Activated naive CD4-positive, alpha-beta T cell treated with anti-CD3 and anti-CD28 coated beads for 36 hours (primary cell): ENCODE measurements around the gene EOLA1. TPM values are rescaled to one million over a fixed set of nuclear protein-coding genes. Genes with fewer than 3 reads are reported as not detected.
"Not testable (repeated sequence)": the region's sequence is repeated elsewhere in the genome, so short reads cannot be mapped to it uniquely, and the experiment has no call there.

Experiments used
- CTCF ChIA-PET: fragments of 350-600 bp; sonication (Branson Sonifier 250); formaldehyde crosslinking; loops from one replicate; lab custom pipeline; 2021; ENCODE audit warnings: antibody characterized with exemption; lab: Charles Lee
- DNase-seq: peaks from one replicate; pipeline ENCODE4 v3.0.0-alpha.2; 2020
- H3K27ac Mint-ChIP-seq: one replicate; pipeline ENCODE4 v1.8.0; 2021; ENCODE audit warnings: mild to moderate bottlenecking, mixed read lengths
- H3K27me3 Mint-ChIP-seq: one replicate; pipeline ENCODE4 v1.8.0; 2021; ENCODE audit warnings: low read depth, mixed read lengths
- H3K36me3 Mint-ChIP-seq: one replicate; pipeline ENCODE4 v1.8.0; 2021; ENCODE audit warnings: low read depth, mixed read lengths
- H3K4me1 Mint-ChIP-seq: one replicate; pipeline ENCODE4 v1.8.0; 2021; ENCODE audit warnings: low read depth, mixed read lengths
- H3K4me3 Mint-ChIP-seq: one replicate; pipeline ENCODE4 v1.8.0; 2021; ENCODE audit warnings: mild to moderate bottlenecking, moderate library complexity, mixed read lengths
- H3K9me3 Mint-ChIP-seq: one replicate; pipeline ENCODE4 v1.8.0; 2021; ENCODE audit warnings: mixed read lengths
- intact Hi-C: fragments of 100-400 bp; cut with micrococcal nuclease; formaldehyde crosslinking; loops from one replicate; pipeline ENCODE4 v1.15.1; 2023
- total RNA-seq, 2 experiments: library from RNA; stranded (reverse); gene quantifications; one replicate each; pipeline ENCODE4 v1.2.3, GENCODE V29; 2021

EOLA1 gene
- total RNA-seq, 2 experiments from 2014 or later, result 14.7 to 16.2 TPM

- H3K27ac Mint-ChIP-seq, H3K36me3 Mint-ChIP-seq, H3K9me3 Mint-ChIP-seq, CTCF ChIA-PET, DNase-seq, H3K4me3 Mint-ChIP-seq, H3K4me1 Mint-ChIP-seq, H3K27me3 Mint-ChIP-seq, intact Hi-C loops: not testable (repeated sequence)
Observed at GRCh38 chrX:149587359-149587758, 46.5 kb downstream of the EOLA1 start, which contains the start of gene MAGEA9B. Gene MAGEA9B, minus strand, starts transcription at chrX:149587459. Its CDS starts 4,280 bp downstream, at chrX:149583179.

- H3K27me3 Mint-ChIP-seq, H3K9me3 Mint-ChIP-seq, intact Hi-C loops, H3K27ac Mint-ChIP-seq, CTCF ChIA-PET, H3K36me3 Mint-ChIP-seq, DNase-seq, H3K4me3 Mint-ChIP-seq, H3K4me1 Mint-ChIP-seq: not testable (repeated sequence)
Observed at GRCh38 chrX:149590993-149591392, 50.2 kb downstream of the EOLA1 start.

GRCh38 chrX:149595214-149595613 is 54.4 kb downstream of the EOLA1 start, which contains the start of gene HSFX2:
Gene HSFX2, minus strand, starts transcription at chrX:149595314. Its CDS starts 614 bp downstream, at chrX:149594700.
- H3K9me3 Mint-ChIP-seq, H3K4me1 Mint-ChIP-seq, H3K4me3 Mint-ChIP-seq, H3K36me3 Mint-ChIP-seq, intact Hi-C loops, CTCF ChIA-PET, H3K27me3 Mint-ChIP-seq, DNase-seq, H3K27ac Mint-ChIP-seq: not testable (repeated sequence)

- H3K4me1 Mint-ChIP-seq, DNase-seq, H3K4me3 Mint-ChIP-seq, H3K36me3 Mint-ChIP-seq, intact Hi-C loops, H3K9me3 Mint-ChIP-seq, CTCF ChIA-PET, H3K27ac Mint-ChIP-seq, H3K27me3 Mint-ChIP-seq: not testable (repeated sequence)
Observed at GRCh38 chrX:149595943-149596342, 55.1 kb downstream of the EOLA1 start.

Other genes with a start within 250 kb of the EOLA1 start
- 10 to 100 TPM; 39.9 to 43.1 TPM for gene IDS, start 35.7 kb upstream of the EOLA1 start, total RNA-seq
- not detected for gene HSFX3, start 8.9 kb downstream of the EOLA1 start, total RNA-seq
- not detected for gene MAGEA9B, start 46.4 kb downstream of the EOLA1 start, total RNA-seq
- not detected for gene HSFX2, start 54.3 kb downstream of the EOLA1 start, total RNA-seq
- gene TMEM185A, start 90.8 kb downstream of the EOLA1 start, total RNA-seq, result 1 to 10 TPM; 7.2 to 7.5 TPM
- not detected for gene MAGEA11, start 171.0 kb downstream of the EOLA1 start, total RNA-seq
- under 1 TPM; 0.10 to 0.27 TPM for gene HSFX1, start 233.1 kb downstream of the EOLA1 start, total RNA-seq
- gene MAGEA9, start 240.9 kb downstream of the EOLA1 start, total RNA-seq, result not detected